HG02678 (cell line): ENCODE measurements around the gene CLDN6.
"Not testable (repeated sequence)": the region's sequence is repeated elsewhere in the genome, so short reads cannot be mapped to it uniquely, and the experiment has no call there.

Source experiments
- ATAC-seq: cut with Tn5 transposase; IDR thresholded peaks from one replicate; pipeline ENCODE4 v1.9.1; 2021; ENCODE audit warnings: mild to moderate bottlenecking, moderate library complexity; ENCODE audit not compliant: unreplicated experiment

Gene CLDN6

DNA sequence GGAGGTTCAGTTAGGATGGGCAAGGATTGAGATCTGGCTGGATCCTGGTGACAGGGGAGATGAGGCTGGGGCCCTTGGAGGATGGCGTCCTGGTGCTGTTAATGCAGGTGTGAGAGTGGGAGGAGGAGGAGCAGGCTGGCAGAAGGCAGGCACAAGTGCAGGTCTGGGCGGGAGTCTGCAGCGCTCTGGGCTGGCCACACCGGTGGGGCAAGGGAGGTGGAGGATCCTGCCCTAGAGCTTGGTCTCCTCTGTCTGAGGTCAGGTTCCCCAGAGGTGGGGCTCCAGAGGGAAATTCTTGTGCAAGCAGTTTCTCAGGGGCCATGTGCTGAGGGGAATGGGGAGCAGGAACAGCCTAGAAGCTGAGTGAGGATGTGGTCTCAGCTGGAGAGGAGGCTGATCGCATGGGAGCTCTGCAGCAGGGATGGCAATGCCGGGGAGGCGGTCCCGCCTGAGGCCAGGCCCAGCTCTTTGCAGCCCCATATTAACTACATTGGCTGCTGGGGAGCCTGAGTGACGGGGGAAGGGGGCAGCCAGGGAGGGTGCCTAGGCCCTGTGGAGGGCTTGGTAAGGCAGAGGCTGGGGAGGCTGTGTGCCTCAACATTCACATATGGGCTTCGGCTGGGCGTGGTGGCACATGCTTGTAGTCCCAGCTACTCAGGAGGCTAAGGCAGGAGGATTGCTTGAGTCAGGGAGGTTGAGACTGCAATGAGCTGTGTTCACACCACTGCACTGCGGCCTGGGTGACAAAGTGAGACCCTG is 34.8 kb upstream of the CLDN6 start:
- ATAC-seq, result not testable (repeated sequence)

GRCh38 chr16:3051494-3051893 is 33.5 kb upstream of the CLDN6 start:
- no peak for ATAC-seq

- ATAC-seq, result no peak
Measured at GRCh38 chr16:3051009-3051408, 33.0 kb upstream of the CLDN6 start.

- ATAC-seq, result no peak
Measured at GRCh38 chr16:3050487-3050886, 32.5 kb upstream of the CLDN6 start.

GRCh38 chr16:3049921-3050481 is 32.0 kb upstream of the CLDN6 start:
- no peak for ATAC-seq

GRCh38 chr16:3047387-3047720 is 29.4 kb upstream of the CLDN6 start:
- ATAC-seq, result no peak

GRCh38 chr16:3046641-3047386 is 28.8 kb upstream of the CLDN6 start:
- no peak for ATAC-seq

DNA sequence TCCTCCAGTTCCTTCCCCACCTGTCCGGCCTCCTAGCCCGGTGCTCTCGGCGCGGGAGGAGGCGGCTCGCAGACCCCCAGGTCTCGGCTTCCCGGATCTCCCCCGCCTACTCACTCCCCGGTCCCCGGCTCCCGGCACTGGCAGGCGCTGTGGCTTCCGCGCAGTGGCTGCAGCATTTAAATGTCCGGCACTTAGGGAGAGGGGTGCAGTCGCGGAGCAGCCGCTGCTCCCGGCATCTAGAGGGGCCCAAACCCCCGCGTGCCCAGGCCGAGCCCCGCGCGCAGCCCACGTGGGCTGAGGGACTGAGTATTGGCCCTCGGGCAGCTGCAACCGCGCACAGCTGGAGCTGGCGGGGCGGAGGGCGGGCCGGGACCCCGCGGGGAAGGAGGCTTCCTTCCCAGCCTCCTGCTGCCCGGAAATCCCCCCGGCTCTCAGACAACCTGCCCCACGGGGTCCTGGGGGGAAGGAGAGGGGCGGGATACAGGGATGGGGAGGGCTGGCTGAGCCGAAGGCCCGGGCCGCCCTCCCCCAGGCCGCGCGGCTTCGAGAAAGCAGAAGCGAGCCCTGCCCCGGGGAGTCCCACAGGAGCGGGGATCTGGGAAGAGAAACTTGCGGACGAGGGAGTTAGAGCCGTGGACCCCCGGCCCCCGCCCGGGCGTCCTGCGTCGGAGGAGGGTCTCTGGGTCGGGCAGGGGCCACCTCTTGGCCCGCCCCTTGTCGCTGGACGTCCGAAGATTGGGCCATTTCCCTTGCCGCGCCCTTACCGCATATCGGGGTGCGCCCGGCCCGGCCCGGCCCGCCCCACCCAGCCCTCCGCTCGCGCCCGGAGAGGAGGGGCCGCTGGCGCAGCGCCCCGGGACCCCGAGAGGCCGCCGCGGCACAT is 28.0 kb upstream of the CLDN6 start, which contains the start of gene MMP25:
TSS of gene MMP25 (plus strand) at position 804 of the 883 bp plus-strand sequence. CDS start 357 bp downstream, outside the sequence.
- no peak for ATAC-seq

- no peak for ATAC-seq
Measured at GRCh38 chr16:3044708-3045107, 26.7 kb upstream of the CLDN6 start.

DNA sequence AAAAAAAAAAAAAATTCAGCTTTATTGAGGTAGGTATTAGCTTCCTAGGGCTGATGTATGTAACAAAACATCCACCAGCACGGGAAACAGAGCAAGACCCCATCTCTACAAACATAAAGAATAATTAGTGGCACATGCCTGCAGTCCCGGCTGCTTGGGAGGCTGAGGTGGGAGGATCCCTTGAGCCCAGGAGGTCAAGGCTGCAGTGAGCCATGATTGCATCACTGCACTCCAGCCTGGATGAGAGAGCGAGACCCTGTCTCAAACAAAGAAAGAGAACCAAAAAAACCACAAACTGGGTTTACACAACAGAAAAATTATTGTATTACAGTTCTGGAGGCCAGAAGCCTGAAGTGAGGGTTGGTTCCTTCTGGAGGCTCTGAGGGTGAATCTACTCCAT is 24.4 kb upstream of the CLDN6 start:
- ATAC-seq, result no peak

GRCh38 chr16:3038896-3039295 is 20.9 kb upstream of the CLDN6 start:
- no peak for ATAC-seq

- no peak for ATAC-seq
Measured at GRCh38 chr16:3038256-3038655, 20.3 kb upstream of the CLDN6 start.

- ATAC-seq, result no peak
Measured at GRCh38 chr16:3036726-3037315, 18.8 kb upstream of the CLDN6 start, which contains the start of gene BICDL2. BICDL2 (minus strand) TSS chr16:3036944; CDS start chr16:3035496, 1,448 bp downstream.

DNA sequence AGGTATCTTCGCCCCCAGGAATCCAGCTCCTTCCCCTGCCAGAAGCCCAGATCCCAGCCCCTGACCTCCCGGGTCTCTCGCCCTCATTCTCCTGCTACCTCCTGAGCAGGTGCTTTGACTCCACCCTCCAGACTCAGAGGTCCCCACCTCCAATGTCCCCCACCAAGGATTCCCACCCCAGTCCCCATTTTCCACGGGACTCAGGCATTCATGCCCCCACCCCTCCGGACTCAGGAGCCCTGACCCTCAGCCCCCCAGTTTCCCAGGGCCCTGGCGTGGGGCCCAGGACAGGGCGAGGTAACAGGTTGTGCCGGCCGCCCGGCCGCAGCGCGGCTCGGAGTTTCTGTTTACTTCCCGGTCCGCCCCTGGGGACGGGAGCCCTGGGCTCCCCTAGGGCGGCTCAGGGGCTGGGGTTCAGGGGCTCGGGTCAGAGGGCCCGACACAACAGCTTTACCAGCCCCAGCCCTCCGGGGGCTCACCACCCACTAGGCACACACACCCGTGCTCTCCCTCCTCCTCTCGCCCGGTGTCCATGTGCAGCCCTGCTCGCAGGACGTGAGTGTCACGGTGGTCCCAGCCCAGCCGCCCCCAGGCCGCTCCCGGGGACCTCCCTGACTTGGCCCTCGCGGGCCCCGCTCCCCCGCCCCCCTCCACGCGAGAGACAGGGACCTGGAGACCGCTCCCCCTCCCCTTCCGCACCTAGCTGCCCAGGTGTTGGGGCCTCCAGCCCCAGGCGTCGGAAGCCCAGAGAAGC is 18.2 kb upstream of the CLDN6 start:
- no peak for ATAC-seq

DNA sequence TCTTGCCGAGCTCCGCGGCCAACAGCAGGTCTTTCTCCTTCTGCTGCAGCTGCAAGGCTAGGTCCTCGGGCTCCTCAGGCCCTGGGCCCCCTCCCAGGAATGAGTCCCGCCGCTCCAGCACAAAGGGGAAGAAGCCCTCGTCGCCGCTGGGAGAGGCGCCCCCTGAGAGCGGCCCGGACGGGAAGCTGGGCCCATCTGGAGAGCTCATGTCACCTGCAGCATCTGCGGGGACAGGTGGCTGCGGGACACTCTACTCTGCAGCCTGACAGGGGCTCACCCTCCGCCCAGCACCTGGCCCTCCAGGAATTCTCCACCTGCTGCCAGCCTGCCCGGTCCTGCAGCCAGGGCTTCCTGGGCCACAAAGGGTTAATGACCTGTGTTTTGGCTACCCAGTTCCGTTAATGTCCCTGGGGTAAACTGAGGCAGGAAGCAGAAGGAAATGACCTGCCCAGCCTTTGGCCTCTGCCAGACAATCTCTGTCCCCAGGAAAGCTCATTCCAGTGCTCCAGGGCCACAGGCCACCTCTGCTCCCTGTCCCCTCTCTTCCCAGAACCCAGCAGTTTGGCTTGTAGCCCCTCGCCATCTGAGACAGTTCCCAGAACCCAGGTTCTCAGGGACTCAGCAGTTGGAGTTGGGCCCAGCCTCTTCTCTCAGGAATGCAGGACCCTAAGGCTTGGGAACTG is 17.4 kb upstream of the CLDN6 start:
- no peak for ATAC-seq

GRCh38 chr16:3032624-3033023 is 14.6 kb upstream of the CLDN6 start:
- ATAC-seq, result no peak

DNA sequence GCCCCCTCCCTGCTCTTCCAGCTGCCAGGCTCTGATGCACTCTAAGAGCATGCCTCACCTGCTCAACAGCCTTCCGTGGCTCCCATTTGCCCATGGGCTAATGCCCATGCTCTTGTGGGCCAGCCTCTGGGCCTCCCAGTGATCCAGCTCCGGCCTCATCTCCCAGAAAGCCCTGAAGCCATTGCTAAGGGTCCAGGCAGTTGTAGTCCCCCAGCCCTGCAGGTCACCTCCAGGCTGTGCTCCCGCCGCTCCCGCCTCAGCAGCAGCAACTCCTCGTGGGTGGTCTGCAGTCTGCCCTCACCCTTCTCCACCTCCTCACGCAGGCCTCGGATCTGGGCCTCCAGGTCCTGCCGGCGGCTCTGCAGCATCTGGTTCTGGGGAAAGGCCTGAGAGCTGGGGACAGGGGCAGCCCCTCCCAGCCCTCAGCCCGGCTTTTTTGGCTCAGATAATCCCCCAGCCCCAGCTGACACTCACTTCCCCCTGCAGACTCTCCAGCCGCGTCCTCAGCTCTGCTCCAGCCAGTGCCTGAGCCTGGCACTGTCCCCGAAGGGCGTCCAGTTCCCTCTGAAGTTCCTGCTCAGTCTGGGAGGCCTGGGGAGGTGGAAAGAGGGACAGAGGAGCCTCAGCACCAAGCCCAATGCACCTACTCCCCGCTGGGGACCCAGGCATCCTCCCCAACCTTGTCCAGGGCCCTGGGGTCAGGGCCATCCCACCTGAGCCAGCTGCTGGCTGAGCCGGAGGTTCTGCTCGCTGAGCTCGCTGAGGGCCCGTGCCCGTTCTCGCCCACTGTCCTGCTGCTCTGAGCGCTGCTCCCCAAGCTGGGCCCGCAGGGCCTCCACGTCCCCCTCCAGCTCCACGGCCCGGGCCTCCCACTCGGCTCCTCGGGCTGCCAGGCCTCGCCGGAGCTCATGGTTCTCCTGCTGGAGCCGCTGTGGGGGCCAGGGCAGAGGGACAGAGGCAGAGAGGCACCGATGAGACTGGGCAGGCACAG is 12.5 kb upstream of the CLDN6 start:
- ATAC-seq, result no peak
